Measurements from ENCODE around the gene SLC18A3. TPM values are rescaled to one million over a fixed set of nuclear protein-coding genes. Genes with fewer than 3 reads are reported as not detected.

The SLC18A3 gene
- total RNA-seq, 1 donor from 2014 or later: not detected

- Histone ChIP-seq H3K27me3 (ENCODE audit: control insufficient read depth, insufficient read depth, low read length) (peaks cover 5% of the 10 kb centered on the region), H3K4me3 (ENCODE audit: low read depth, low read length) (no peak overlapping the region), H3K36me3 (ENCODE audit: control insufficient read depth, insufficient read depth, low read length) (no peaks in the 10 kb centered on the region)
- no peak for DNase-seq (ENCODE audit: low read depth)
- no peak for TF ChIP-seq CTCF (IDR thresholded peaks at IDR 0.05; ENCODE audit: insufficient read depth, low read length, poor library complexity, severe bottlenecking)
Observed at GRCh38 chr10:49593998-49594397, 16.1 kb upstream of the SLC18A3 start.

GRCh38 chr10:49594594-49594993 is 15.5 kb upstream of the SLC18A3 start:
- no peak overlapping the region for H3K4me3 ChIP-seq (ENCODE audit: low read depth, low read length)
- no peak for DNase-seq (ENCODE audit: low read depth)
- no peaks in the 10 kb centered on the region for H3K36me3 ChIP-seq (ENCODE audit: control insufficient read depth, insufficient read depth, low read length)
- TF ChIP-seq CTCF (IDR thresholded peaks at IDR 0.05; ENCODE audit: insufficient read depth, low read length, poor library complexity, severe bottlenecking): peak; percentile 78
- H3K27me3 ChIP-seq (ENCODE audit: control insufficient read depth, insufficient read depth, low read length): peaks cover 5% of the 10 kb centered on the region

GRCh38 chr10:49595003-49595712 is 15.0 kb upstream of the SLC18A3 start:
- no peak overlapping the region for H3K4me3 ChIP-seq (ENCODE audit: low read depth, low read length)
- H3K36me3 ChIP-seq (ENCODE audit: control insufficient read depth, insufficient read depth, low read length): no peaks in the 10 kb centered on the region
- no peak for DNase-seq (ENCODE audit: low read depth)
- peaks cover 5% of the 10 kb centered on the region for H3K27me3 ChIP-seq (ENCODE audit: control insufficient read depth, insufficient read depth, low read length)
- TF ChIP-seq CTCF (IDR thresholded peaks at IDR 0.05; ENCODE audit: insufficient read depth, low read length, poor library complexity, severe bottlenecking): no peak

GRCh38 chr10:49595713-49596492 is 14.2 kb upstream of the SLC18A3 start:
- Histone ChIP-seq H3K27me3 (ENCODE audit: control insufficient read depth, insufficient read depth, low read length) (peaks cover 5% of the 10 kb centered on the region), H3K4me3 (ENCODE audit: low read depth, low read length) (no peak overlapping the region), H3K36me3 (ENCODE audit: control insufficient read depth, insufficient read depth, low read length) (no peaks in the 10 kb centered on the region)
- TF ChIP-seq CTCF (IDR thresholded peaks at IDR 0.05; ENCODE audit: insufficient read depth, low read length, poor library complexity, severe bottlenecking): no peak
- no peak for DNase-seq (ENCODE audit: low read depth)

DNA sequence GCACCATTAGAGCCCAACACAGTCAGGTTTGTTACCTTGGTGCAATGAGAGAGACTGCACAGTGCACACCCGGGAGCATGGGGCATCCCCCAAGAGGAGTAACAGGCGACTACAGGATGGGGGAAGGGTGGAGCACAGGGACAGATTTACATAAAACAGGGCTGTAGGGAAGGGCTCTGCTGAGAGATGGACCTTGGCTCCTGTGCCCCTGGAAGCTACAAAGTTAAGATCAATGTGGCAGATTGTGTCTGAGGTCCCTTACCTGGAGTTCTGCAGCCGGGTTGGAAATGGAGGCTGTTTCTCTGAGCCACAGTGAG is 13.7 kb upstream of the SLC18A3 start:
- no peak for DNase-seq (ENCODE audit: low read depth)

More for the DNA sequence above, 13.7 kb upstream of the SLC18A3 start:
- no peaks in the 10 kb centered on the region for H3K36me3 ChIP-seq (ENCODE audit: control insufficient read depth, insufficient read depth, low read length)
- no peak overlapping the region for H3K4me3 ChIP-seq (ENCODE audit: low read depth, low read length)
- peaks cover 5% of the 10 kb centered on the region for H3K27me3 ChIP-seq (ENCODE audit: control insufficient read depth, insufficient read depth, low read length)
- no peak for TF ChIP-seq CTCF (IDR thresholded peaks at IDR 0.05; ENCODE audit: insufficient read depth, low read length, poor library complexity, severe bottlenecking)
